ENCODE results near the gene DNAAF5.

- TF ChIP-seq CTCF (conservative IDR thresholded peaks at IDR 0.05 in 1 of 2, IDR thresholded peaks at IDR 0.05 in 1 of 2; ENCODE audit: low read depth in 1 of 2, low read length in 2 of 2) (no peak), EZH2 (IDR thresholded peaks at IDR 0.05; ENCODE audit: low read length, missing control alignments) (no peak)
These were observed 41.1 kb downstream of the DNAAF5 start for GRCh38 chr7:767580-767940.

Measured in fibroblast of lung (primary cell).